Endothelial cell of coronary artery (primary cell): ENCODE measurements around the gene PRKG1. TPM values are rescaled to one million over a fixed set of nuclear protein-coding genes. Genes with fewer than 3 reads are reported as not detected.

Source experiments
- total RNA-seq: library from RNA; depleted of rRNA; stranded (reverse); fragments of >200 nt; gene quantifications from 2 replicates; pipeline ENCODE4 v1.2.3, GENCODE V29; 2014

The PRKG1 gene
- total RNA-seq, result 1.9 and 3.9 TPM in 2 replicates

DNA sequence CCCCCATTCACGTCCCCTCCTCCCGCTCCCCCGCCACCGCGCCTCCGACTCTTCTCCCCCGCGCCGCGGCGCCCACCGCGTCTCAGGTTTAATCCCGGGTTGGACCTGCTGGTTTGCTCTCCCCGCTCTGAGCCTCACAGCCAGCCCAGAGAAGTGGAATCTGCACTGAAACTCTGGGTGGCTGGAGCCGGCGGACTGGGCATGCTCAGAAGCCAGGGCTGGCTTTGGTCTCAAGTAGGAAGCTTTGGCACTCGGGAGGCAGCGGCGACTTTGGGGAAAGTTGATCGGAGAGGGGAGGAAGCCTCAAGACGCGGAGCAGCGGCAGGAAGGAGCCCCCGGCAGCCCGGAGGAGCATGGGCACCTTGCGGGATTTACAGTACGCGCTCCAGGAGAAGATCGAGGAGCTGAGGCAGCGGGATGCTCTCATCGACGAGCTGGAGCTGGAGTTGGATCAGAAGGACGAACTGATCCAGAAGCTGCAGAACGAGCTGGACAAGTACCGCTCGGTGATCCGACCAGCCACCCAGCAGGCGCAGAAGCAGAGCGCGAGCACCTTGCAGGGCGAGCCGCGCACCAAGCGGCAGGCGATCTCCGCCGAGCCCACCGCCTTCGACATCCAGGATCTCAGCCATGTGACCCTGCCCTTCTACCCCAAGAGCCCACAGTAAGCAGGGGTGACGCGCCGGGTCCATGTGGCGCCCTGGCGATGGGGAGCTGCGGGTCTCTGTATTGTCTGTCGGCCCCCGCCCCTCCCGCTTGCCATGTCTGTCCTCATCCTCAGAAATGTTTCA, at the start of gene PRKG1:
Gene PRKG1, plus strand, starts transcription at position 250 of the 791 bp plus-strand sequence.

DNA sequence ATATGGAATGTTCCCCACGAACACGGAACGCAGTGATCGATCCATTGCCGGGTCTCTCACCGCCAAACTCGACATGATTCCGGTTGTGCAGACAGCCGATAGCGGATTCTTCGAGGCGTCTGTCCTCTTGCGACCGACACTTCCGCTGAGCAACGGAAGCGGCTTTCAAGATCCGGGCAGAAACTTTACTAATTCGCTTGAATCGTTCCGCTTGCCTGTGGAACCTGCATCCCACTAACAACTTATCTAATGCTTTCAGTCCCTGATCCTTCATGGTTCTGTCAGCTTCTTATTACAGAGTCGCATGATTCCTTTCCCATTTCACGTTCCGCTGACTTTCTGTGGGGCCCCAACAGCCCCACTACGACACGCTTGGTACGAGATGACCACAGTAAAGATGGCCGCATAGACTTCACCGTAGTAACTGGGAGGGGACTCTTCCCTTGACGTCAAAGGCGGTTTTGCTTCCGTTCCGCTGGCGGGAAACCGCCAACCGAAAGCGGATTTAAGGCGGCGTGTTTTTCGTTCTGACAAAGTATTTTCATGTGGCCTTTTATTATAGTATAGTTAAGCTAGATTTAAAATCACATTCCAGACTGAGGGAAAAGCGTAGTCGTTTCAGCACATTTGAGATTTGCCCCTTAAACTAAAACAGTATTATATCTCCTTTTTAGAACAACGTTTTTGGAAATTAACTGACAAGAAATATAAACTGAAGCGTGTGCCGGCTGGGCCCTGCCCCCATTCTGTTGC, 625.4 kb downstream of the PRKG1 start, which contains the start of gene CSTF2T:
Gene CSTF2T, minus strand, starts transcription at position 121 of the 753 bp plus-strand sequence. Its CDS starts 46 bp downstream, at position 75.

DNA sequence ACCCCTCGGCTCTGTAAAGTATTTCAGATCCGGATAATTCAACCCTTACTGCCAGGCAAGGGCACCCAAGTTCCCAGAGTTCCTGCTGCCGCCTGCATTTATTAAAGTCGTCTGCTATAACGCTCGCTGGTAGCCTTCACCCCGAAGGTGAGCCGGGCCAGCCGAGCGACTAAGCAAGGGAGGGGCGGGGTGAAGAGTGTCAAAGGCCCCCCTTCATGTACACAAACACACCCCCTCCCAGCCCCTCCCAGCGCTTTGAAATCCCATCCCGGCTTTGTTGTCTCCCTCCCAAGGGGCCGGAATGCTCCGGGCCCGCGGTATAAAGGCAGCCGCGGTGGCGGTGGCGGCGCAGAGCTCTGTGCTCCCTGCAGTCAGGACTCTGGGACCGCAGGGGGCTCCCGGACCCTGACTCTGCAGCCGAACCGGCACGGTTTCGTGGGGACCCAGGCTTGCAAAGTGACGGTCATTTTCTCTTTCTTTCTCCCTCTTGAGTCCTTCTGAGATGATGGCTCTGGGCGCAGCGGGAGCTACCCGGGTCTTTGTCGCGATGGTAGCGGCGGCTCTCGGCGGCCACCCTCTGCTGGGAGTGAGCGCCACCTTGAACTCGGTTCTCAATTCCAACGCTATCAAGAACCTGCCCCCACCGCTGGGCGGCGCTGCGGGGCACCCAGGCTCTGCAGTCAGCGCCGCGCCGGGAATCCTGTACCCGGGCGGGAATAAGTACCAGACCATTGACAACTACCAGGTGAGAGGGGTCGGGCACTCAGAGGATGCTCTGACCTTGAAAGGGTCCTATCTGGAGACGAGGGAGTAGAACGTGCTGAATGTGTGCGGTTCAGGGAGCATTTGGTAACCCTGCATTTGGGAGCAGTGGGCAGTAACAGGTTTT, 1239.9 kb downstream of the PRKG1 start, which contains the start of gene DKK1:
Gene DKK1, plus strand, starts transcription at position 349 of the 889 bp plus-strand sequence. Its CDS starts 154 bp downstream, at position 503.

Other genes with a start within 250 kb of the PRKG1 start
- not detected in 2 replicates for gene A1CF, start 188.9 kb upstream of the PRKG1 start, total RNA-seq